ENCODE results near the gene KDM3B. TPM values are rescaled to one million over a fixed set of nuclear protein-coding genes. Genes with fewer than 3 reads are reported as not detected.

The KDM3B gene
- total RNA-seq, 2 experiments from 2014 or later: 38.8 to 39.4 TPM

DNA sequence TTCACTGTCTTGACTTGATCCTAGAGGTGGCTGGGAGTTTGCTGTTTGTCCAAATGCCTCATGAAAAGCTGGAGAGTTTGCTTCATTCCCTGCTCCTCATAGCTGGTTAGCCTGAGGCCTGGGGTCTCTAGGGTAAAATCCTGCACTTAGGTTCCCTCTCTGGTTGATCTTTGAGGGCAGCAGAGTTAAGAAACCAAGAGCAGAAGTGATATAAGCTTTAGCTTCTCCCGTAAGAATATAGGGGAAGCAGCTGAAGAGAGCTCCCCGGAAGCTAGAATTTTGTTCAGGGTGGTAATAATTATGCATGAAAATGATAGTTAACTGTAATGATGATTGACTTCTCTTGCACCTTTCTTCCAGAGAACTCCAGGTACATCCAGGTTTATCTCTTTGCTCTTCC, 13.0 kb upstream of the KDM3B start:
- ChIA-PET POLR2A (interaction anchor here (1.0 to 1.4 kb wide), 2 partner anchors 12 to 14 kb away, joined by 3 to 4 read pairs; no protein-coding TSS in a partner anchor), CTCF (interaction anchor here (10.2 kb wide), 1 partner anchor 13 kb away, joined by 98 read pairs; the partner anchor contains the start of gene KDM3B)

DNA sequence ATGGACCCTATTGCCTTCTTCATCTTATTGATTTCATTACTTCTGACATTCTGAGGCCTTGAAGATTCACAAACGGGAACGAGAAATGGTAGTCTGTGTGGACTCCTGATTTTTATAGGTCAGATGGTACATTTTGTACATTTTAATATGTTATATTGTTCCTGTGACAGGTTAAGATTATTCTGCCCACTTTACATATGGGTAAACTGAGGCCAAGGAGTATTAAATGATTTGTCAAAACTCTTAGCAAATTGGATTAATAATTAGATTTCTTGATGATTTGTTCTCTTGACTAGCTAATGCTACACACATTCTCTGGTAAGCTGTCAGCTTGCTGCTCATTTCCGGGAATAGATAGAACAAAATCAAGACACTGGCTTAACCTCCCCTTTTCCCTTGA, 12.5 kb upstream of the KDM3B start:
- ChIA-PET POLR2A (interaction anchor here (1.0 to 1.4 kb wide), 2 partner anchors 12 to 14 kb away, joined by 3 to 4 read pairs; no protein-coding TSS in a partner anchor), CTCF (interaction anchor here (10.2 kb wide), 1 partner anchor 13 kb away, joined by 98 read pairs; the partner anchor contains the start of gene KDM3B)

DNA sequence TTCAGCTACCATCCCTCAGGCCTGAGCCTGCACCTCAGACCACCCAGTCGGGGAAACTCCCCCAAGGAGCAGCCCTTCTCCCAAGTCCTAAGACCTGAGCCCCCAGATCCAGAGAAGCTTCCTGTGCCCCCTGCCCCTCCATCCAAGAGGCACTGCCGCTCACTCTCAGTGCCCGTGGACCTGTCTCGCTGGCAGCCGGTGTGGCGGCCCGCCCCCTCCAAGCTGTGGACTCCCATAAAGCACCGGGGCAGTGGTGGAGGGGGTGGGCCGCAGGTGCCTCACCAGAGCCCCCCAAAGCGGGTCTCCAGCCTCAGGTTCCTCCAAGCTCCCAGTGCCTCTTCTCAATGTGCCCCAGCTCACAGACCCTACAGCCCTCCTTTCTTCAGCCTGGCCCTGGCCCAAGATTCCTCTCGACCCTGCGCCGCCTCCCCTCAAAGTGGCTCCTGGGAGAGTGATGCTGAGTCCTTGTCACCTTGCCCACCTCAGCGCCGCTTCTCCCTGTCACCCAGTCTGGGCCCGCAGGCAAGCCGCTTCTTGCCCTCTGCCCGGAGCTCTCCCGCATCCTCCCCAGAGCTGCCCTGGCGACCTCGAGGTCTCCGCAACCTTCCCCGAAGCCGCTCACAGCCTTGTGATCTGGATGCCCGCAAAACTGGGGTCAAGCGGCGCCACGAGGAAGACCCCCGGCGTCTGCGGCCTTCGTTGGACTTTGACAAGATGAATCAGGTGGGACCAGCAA, 7.4 kb upstream of the KDM3B start:
- ChIA-PET POLR2A (no interaction called here), CTCF (interaction anchor here (1.0 kb wide), 1 partner anchor 25 kb away, joined by 3 read pairs; no protein-coding TSS in a partner anchor)

DNA sequence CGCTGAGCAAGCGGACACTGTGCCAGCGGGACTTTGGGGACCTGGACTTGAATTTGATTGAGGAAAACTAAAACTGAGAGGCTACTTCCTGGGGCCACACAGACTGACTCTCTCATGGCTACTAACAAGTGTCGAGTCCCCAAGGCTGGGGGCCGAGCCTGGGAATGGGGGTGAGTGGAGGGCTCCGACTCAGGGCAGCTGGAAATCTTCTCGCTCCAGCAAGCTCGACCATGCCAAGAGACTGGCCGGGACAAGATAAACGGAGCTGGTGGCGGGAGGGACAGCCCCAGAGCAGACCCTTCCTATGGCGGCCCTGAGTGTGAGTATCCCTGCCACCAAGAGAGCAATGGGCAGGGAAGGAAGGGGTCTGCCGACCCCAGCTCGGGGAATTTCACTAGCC, 5.6 kb upstream of the KDM3B start:
- CTCF ChIA-PET: interaction anchor here (0.9 kb wide), 1 partner anchor 119 kb away, joined by 3 read pairs; the partner anchor contains the start of gene EGR1

DNA sequence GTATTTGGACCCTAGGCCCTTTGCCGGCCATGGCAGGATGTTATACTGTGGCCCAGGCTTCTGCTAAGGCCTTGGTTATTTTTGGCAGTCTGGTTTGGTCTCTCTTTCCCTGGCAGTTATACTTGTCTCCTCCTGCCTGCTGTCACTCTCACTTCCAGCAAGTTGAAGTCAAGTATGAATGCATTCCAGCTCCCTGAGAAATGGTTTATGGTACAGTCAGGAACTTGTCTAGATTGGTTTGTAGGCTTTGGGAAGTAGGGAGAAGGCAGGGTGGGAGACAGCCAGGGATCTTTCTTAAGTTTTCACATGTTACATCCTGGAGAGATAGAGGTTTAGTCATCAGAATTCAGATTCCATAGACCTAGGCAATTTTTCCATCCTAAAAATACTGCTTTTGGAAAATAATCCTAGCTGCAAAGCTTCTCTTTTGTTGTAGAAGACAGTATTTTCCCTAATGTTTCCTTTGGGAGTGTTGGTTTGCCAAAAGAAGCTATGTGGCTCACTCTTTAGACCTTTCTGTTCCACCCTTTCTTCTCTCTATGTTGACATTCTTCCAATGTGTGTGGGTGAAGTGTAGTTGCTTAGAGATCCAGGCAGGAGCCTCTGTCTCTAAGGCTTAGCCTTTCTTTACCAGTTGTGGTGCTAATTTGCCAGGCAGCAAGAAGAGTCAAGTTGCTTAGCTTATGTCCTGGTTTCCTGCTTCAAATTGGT, 2.5 kb upstream of the KDM3B start:
- CTCF ChIA-PET: interaction anchor here (5.8 kb wide), 1 partner anchor 11 kb away, joined by 98 read pairs; the partner anchor contains the start of gene FAM53C
- POLR2A ChIA-PET: no interaction called here

More for the DNA sequence above, 5.6 kb upstream of the KDM3B start:
- POLR2A ChIA-PET: no interaction called here

DNA sequence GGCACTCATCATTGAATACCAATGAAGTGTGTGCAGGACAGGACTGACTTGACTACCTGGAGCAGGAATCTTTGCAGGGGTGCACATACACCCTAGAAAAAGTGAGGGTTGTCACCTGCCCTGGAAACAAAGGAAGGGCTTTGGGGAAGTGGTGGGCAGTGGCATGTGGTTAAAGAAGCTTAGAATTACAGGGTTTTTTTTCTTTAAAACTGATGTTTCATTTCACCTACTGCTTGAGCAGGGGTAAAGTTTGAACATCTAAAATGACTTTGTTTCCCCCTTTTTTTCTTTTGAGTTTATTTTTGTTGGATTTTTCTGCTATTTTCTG, 2.0 kb upstream of the KDM3B start:
- POLR2A ChIA-PET: no interaction called here
- CTCF ChIA-PET: interaction anchor here (5.8 kb wide), 1 partner anchor 12 kb away, joined by 98 read pairs; the partner anchor contains the start of gene FAM53C

DNA sequence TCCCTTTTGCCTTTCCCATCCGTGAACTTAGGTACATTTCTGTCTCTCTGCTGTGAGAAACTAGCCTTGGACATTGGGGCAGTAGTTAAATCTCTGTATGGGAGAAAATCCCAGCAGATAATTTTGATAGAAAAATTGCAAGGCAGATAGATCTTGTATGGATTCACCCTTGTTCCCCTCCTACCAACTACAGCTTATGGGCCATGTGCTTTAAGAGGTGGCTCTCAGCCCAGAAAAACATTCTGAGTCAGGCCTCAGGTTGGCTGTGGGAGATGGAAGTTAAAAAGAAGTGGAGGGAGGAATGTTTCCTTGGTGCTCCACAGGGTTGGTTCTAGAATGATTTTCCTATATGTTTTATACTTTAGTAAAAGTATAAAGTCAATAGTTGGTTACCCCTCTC, 1.4 kb upstream of the KDM3B start:
- POLR2A ChIA-PET: interaction anchor here (0.6 to 1.0 kb wide), 2 partner anchors 11 to 708 kb away, joined by 3 read pairs; no protein-coding TSS in a partner anchor
- CTCF ChIA-PET: interaction anchor here (1.3 to 5.8 kb wide), 4 partner anchors 12 to 173 kb away, joined by 6 to 98 read pairs (median 10); partner anchors contain the start of genes BRD8, CDC23, FAM53C and KIF20A

DNA sequence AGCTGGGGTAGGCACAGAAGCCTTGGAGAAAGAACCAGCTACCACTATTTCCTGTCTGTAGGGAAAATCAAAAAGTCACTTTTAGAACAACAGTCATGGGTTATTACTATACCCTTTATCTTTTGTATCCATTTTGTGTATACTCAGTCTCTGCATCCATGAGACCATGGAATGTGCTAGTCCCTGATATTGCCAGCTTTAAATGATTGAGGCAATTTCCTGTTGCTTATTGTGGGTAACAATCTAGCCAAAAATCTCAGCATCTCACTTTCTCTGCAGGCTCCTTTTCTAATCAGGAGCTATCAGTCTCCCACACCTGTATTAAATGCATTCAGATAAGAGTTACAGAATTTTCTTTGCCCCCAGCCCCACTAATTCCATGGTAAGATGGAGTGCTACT, 968 bp upstream of the KDM3B start:
- CTCF ChIA-PET: interaction anchor here (0.6 to 5.8 kb wide), 15 partner anchors 13 to 195 kb away, joined by 3 to 98 read pairs (median 6); partner anchors contain the start of genes BRD8, CDC23, CDC25C and FAM53C
- POLR2A ChIA-PET: interaction anchor here (0.6 to 1.4 kb wide), 3 partner anchors 12 to 708 kb away, joined by 3 to 14 read pairs (median 3); partner anchors contain the start of gene FAM53C

DNA sequence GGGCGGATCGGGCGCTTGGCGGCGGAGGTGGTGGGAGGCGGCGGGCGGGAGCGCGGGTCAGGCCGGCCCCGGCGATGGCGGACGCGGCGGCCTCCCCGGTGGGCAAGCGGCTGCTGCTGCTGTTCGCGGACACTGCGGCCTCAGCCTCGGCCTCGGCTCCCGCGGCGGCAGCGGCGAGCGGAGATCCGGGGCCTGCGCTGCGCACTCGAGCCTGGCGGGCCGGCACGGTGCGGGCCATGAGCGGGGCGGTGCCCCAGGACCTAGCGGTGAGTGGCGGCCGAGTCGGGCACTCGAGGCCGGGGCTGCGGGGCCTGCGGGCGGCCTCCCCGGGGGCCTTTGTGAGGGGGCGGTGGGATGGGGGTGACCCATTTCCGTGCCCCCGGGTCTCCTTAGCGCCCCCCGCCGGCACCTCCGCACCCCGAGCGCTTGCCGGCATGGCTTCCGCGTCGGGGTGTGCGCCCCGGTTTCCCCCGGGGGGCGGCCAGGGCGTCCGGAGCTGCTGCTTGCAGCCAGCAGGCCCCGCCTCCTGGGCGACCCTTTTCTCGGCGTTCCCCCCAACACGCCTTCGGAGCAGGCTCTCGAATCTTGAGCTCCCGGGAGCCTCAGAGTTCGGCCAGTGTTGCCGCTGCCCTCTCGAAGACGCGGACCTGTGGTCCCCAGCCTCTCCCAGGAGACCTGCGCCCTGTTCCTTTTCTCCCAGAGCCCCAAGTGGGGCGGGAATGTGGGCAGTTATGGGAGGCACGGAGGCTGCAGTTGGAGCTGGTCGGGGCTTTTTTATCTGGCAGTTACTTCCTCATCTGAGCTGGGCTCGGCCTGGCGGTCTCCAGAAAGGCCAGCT, 456 bp downstream of the KDM3B start:
- CTCF ChIA-PET: interaction anchor here (0.5 to 5.8 kb wide), 23 partner anchors 11 to 212 kb away, joined by 3 to 98 read pairs (median 4); partner anchors contain the start of genes BRD8, CDC25C, ETF1 and FAM53C
- POLR2A ChIA-PET: interaction anchor here (0.5 to 1.5 kb wide), 11 partner anchors 14 to 464 kb away, joined by 3 to 14 read pairs (median 3); partner anchors contain the start of genes ETF1, FAM53C, KIF20A and PKD2L2

DNA sequence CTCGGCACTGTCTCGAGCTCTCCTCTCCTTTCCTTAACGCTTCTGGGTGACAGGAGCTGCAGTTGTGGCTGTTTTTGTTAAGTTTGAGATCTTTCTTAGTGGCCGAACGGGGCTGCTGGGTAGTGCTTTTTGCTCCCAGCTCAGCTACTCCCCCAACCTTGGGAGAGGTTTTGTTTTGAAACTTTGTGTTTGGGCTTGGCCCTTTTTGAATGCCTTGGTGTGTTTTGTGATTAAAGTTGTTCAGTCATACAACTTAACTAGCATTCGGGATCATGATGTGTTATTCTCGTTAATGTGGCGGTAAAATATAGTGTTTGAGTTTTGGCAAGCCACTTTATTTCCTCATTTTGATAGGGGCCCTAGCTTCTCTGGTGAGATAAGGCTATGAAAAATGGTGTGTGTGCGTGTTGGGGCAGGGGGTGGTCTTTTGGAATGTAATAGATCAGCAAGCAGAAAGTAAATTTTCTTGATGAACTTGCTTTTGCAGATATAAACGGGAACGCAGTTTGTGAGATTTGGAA, 1.1 kb downstream of the KDM3B start:
- POLR2A ChIA-PET: interaction anchor here (0.5 to 1.5 kb wide), 10 partner anchors 14 to 464 kb away, joined by 3 to 5 read pairs (median 3); partner anchors contain the start of genes ETF1, KIF20A and PKD2L2
- CTCF ChIA-PET: interaction anchor here (0.6 to 5.8 kb wide), 15 partner anchors 11 to 212 kb away, joined by 3 to 98 read pairs (median 5); partner anchors contain the start of genes CDC25C, FAM53C and KIF20A

DNA sequence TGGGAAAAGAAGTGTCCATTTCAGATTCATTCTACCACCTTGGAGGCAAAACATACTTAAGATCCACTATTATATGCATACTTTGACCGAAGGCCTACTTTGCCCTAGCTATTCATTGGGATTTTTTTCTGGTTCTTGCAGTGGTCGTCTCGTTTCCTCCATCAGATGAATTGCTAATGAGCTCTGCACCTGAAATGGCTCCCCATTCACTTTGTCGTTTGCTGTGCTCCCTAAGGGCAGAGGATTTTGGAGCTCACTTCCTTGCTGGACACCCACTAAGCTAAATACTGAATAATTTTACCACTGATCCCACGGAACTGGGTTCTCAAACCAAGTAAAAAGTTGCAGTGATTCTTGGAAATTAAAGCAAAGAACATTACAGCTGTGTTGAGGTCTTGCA, 1.9 kb downstream of the KDM3B start:
- CTCF ChIA-PET: interaction anchor here (0.6 to 5.8 kb wide), 4 partner anchors 16 to 287 kb away, joined by 3 to 98 read pairs (median 3); partner anchors contain the start of gene FAM53C
- POLR2A ChIA-PET: interaction anchor here (0.9 to 1.5 kb wide), 2 partner anchors 15 to 17 kb away, joined by 4 to 5 read pairs; partner anchors contain the start of gene FAM53C

DNA sequence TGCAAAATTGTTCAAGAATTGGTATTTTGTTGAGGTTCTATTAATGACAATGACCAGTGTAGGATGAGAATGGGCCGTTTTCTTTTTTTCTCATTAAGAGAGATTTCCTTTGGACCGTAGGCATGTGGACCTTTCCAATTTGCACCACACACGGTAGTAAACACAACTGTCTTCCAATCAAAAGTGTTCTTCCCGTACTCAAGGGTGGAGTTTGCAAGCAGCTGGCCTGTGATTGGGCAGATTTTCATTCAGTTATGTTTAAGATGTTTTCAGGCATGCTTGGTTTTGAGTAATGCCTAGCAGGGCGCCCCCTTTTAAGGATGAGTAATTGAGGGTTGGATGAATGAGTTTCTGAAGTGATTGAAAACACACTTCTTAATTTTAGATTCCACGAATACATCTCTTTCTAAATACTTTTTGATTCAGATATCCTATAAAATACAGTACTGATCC, 2.5 kb downstream of the KDM3B start:
- ChIA-PET POLR2A (interaction anchor here (0.9 kb wide), 1 partner anchor 17 kb away, joined by 5 read pairs; the partner anchor contains the start of gene FAM53C), CTCF (interaction anchor here (0.6 to 5.8 kb wide), 4 partner anchors 16 to 287 kb away, joined by 3 to 98 read pairs (median 4); partner anchors contain the start of gene FAM53C)

DNA sequence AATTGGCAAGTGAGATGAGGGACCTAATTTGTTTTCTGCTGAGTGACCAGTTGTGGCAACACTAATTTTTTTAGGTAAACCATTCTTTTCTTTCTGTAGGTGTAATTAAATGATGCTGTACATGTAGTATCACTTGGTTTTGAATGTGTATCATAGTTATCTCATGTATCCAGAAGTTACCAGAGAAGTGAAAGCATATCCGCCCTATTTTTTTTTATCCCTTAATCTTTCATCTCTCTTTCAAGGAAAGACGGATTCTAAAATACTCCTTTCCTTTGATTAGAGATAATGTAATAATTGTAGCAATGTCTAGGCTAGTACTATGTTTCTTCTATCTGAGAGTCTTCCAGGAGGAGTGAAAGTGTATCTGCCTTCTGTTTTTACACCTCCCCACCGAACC, 7.1 kb downstream of the KDM3B start:
- POLR2A ChIA-PET: no interaction called here
- CTCF ChIA-PET: no interaction called here

DNA sequence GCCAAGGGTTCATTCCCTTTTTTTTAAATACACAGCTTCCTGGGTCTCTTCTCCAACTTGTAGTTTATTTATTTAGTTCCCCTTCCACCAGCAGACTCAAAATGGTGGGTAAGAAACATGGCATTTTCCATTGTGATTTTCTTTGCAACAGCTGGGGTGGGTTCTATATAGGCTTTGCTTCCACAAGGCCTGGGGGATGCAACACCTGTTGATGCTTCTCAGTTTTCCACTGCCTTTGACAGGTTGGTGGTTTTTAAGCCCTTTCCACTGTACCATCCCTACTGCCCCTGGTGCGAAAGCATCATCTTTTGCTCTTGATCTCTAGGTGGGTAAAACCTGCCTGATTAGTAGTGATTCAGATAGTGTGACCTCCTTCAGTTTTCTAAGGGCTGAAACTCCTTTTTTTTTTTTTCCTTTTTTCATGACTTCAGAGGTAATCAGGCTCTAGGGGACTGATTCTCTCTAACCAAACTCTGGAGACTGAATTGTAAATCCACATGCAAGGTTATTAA, 8.5 kb downstream of the KDM3B start:
- ChIA-PET POLR2A (no interaction called here), CTCF (no interaction called here)

DNA sequence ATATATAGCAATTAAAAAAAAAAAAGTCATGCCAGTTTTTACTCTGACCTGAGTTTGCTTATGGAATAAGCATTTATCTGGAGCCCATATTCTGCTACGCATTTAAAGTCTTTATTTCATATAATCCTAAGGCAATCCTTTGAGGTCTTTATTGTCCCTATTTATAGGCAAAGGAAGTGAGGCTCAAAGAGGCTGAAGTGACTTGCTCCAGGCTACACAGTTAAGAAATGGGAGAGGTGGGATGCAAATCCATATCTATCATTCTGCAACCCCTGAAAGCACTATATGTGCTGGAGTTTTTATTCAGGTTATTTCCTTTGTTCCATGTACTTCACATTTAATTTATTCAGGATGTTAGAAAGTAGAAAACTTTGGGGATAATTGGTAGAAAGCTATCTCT, 12.1 kb downstream of the KDM3B start:
- ChIA-PET CTCF (interaction anchor here (1.0 kb wide), 1 partner anchor 11 kb away, joined by 3 read pairs; no protein-coding TSS in a partner anchor), POLR2A (no interaction called here)

DNA sequence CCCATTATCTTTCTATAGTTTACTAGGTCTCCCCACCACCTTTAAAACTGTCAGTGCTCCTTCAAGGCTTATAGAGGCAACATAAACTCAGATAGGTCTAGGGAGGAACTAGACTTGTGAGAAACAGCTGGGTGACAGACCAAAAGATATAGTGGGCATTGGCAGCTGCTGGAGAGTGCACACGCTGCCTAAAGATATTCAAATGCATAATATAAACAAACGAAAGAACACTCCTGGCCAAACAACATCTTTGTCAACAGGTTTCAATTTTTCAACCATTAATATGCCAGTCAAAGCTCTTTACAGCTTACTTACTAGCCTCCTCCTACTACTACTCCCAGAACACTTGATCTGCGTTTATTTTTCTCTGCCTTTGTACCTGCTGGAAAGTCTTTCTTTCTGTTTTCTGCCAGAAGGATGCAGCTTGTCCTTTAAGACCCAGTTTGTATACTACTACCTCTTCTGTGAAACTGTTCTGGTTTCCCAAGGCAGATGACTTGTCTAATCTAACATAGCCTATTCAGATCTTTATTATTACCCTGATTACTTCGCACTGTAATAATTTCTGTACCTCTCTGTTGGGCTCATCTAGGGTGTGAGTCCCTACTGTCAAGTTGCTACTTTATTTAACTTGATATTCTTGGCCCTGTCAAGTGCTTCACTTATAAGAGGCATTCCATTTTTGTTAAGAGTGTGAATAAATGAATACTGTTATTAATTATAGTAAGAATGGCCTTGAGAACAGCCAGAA, 14.3 kb downstream of the KDM3B start:
- ChIA-PET POLR2A (no interaction called here), CTCF (interaction anchor here (1.5 kb wide), 1 partner anchor 14 kb away, joined by 3 read pairs; the partner anchor contains the start of gene KDM3B)

DNA sequence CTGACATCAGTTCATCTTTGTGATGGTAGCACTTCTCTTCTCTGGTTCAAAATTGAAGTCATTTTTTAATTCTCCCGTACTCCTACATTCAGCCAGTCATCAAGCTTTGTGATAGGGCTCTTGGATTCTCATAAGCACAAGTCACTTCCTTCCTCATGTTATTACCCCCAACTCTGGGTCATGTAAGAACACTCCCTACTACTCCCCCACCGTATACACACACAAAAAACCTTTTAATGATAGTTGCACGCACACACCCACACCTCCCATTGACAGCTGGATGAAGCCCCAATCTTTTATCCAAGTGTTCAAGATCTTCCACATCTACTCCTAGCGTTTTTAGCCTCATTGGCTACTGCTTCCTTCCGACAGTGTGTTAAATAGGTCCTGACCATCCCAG, 16.8 kb downstream of the KDM3B start:
- ChIA-PET CTCF (interaction anchor here (1.4 to 2.7 kb wide), 2 partner anchors 12 to 17 kb away, joined by 4 to 10 read pairs; partner anchors contain the start of gene KDM3B), POLR2A (no interaction called here)
